PC-9 (cell line): ENCODE results near the gene MGLL. TPM values are rescaled to one million over a fixed set of nuclear protein-coding genes. Genes with fewer than 3 reads are reported as not detected.

Experiments used
- BruUV-seq: library from RNA; stranded (reverse); fragments of 400-500 nt; replicated peaks from 2 replicates; lab custom pipeline; 2021; lab: Mats Ljungman, UMichigan
- CTCF ChIA-PET: fragments of 300-600 bp; sonication (Branson Sonifier 250); formaldehyde crosslinking; loops from one replicate; lab custom pipeline; 2022; ENCODE audit warnings: antibody characterized with exemption; lab: Charles Lee
- POLR2A ChIA-PET: fragments of 300-600 bp; sonication (Branson Sonifier 250); formaldehyde crosslinking; loops from one replicate; lab custom pipeline; 2022; ENCODE audit warnings: antibody characterized with exemption; ENCODE audit not compliant: unreplicated experiment; lab: Charles Lee
- DNase-seq, 2 experiments: peaks; one replicate each; pipeline versions ENCODE4 v3.0.0 to v3.0.0-alpha.2; 2015 to 2022; ENCODE audit warnings: mixed read lengths in 1 of 2
- H2AFZ ChIP-seq: fragments of 200-600 bp; sonication (generic); 2 replicates; pipeline ENCODE4 v1.8.1; 2017; ENCODE audit warnings: antibody characterized with exemption
- H3F3A ChIP-seq: fragments of 200-600 bp; sonication (generic); 2 replicates; pipeline ENCODE4 v1.8.1; 2017; ENCODE audit warnings: antibody characterized with exemption, mild to moderate bottlenecking, low read depth; ENCODE audit not compliant: insufficient read depth
- H3K27ac ChIP-seq: fragments of 200-600 bp; sonication (generic); 2 replicates; pipeline ENCODE4 v1.6.1; 2016; ENCODE audit warnings: mixed run types
- H3K27me3 ChIP-seq: fragments of 200-600 bp; sonication (generic); 2 replicates; pipeline ENCODE4 v1.6.1; 2016; ENCODE audit warnings: low read depth, mixed run types; ENCODE audit not compliant: insufficient read depth
- H3K36me3 ChIP-seq: fragments of 200-600 bp; sonication (generic); 2 replicates; pipeline ENCODE4 v1.6.1; 2016; ENCODE audit warnings: low read depth, mixed run types
- H3K4me1 ChIP-seq: fragments of 200-600 bp; sonication (generic); replicated peaks from 2 replicates; pipeline ENCODE4 v1.6.1; 2016; ENCODE audit warnings: mixed run types; ENCODE audit not compliant: insufficient read depth
- H3K4me2 ChIP-seq: fragments of 200-600 bp; sonication (generic); 2 replicates; pipeline ENCODE4 v1.6.1; 2017; ENCODE audit warnings: mixed run types
- H3K4me3 ChIP-seq: fragments of 200-600 bp; sonication (generic); 2 replicates; pipeline ENCODE4 v1.6.1; 2016; ENCODE audit warnings: mixed run types
- H3K79me2 ChIP-seq: fragments of 200-600 bp; sonication (generic); 2 replicates; pipeline ENCODE4 v1.6.1; 2017; ENCODE audit warnings: low read depth, mixed run types
- H3K9me2 ChIP-seq: fragments of 200-600 bp; sonication (generic); 2 replicates; pipeline ENCODE4 v1.8.1; 2017; ENCODE audit warnings: mild to moderate bottlenecking; ENCODE audit not compliant: insufficient read depth
- H3K9me3 ChIP-seq: fragments of 200-600 bp; sonication (generic); 2 replicates; pipeline ENCODE4 v1.8.1; 2016; ENCODE audit warnings: low read depth; ENCODE audit not compliant: insufficient read depth
- H4K20me1 ChIP-seq: fragments of 200-600 bp; sonication (generic); 2 replicates; pipeline ENCODE4 v1.8.1; 2017; ENCODE audit not compliant: insufficient read depth
- EZH2 ChIP-seq: fragments of 200-600 bp; sonication (generic); IDR thresholded peaks from 2 replicates; pipeline ENCODE4 v1.8.0; 2017; ENCODE audit warnings: antibody characterized with exemption, low read depth
- intact Hi-C: fragments of 100-400 bp; cut with micrococcal nuclease; formaldehyde crosslinking; loops from one replicate; pipeline ENCODE4 v1.10.0; 2022; ENCODE audit not compliant: unreplicated experiment
- total RNA-seq: library from RNA; stranded (reverse); gene quantifications from 2 replicates; pipeline ENCODE4 v1.2.3, GENCODE V29; 2021
- TF ChIP-seq, protein P1 (sequence below): fragments of 200-600 bp; sonication (generic); conservative IDR thresholded peaks from 2 replicates; pipeline ENCODE4 v1.6.1; 2017; ENCODE audit warnings: mixed run types, antibody characterized with exemption, mild to moderate bottlenecking, moderate library complexity

Gene MGLL
- total RNA-seq, 1 experiment from 2014 or later = 30.7 TPM

DNA sequence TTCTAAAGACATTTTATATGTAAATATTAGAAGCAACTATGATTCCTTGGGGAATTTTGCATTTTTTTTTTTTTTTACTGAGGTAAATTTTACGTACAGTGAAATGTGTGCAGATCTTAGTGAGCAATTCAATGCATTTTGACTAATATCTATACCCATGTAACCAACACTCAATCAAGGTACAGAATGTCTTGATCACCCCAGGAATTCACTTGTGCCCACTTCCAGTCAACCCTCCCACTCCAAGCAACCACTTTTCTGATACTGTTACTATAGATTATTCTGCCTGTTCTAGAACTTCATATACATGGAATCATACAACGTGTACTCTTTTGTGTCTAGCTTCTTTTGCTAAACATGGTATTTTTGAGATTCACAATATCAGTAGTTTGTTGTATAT, 45.1 kb upstream of the MGLL start:
- BruUV-seq = no TSS peak
- H3K36me3 ChIP-seq = no peaks in the 10 kb centered on the region
- no peak for DNase-seq
- H3K4me2 ChIP-seq = no peak overlapping the region
- no peaks in the 10 kb centered on the region for H3K9me2 ChIP-seq
- H3K27me3 ChIP-seq = no peaks in the 10 kb centered on the region
- TF ChIP-seq, protein P1, sequence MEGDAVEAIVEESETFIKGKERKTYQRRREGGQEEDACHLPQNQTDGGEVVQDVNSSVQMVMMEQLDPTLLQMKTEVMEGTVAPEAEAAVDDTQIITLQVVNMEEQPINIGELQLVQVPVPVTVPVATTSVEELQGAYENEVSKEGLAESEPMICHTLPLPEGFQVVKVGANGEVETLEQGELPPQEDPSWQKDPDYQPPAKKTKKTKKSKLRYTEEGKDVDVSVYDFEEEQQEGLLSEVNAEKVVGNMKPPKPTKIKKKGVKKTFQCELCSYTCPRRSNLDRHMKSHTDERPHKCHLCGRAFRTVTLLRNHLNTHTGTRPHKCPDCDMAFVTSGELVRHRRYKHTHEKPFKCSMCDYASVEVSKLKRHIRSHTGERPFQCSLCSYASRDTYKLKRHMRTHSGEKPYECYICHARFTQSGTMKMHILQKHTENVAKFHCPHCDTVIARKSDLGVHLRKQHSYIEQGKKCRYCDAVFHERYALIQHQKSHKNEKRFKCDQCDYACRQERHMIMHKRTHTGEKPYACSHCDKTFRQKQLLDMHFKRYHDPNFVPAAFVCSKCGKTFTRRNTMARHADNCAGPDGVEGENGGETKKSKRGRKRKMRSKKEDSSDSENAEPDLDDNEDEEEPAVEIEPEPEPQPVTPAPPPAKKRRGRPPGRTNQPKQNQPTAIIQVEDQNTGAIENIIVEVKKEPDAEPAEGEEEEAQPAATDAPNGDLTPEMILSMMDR = no peak
- no peak for TF ChIP-seq EZH2
- POLR2A ChIA-PET = no interaction called here
- no peaks in the 10 kb centered on the region for H3K4me1 ChIP-seq
- H3K79me2 ChIP-seq = no peaks in the 10 kb centered on the region
- no peaks in the 10 kb centered on the region for H4K20me1 ChIP-seq
- intact Hi-C loops = no loop called here
- no peak overlapping the region for H3K4me3 ChIP-seq
- H3F3A ChIP-seq = no peaks in the 10 kb centered on the region
- H3K9me3 ChIP-seq = no peaks in the 10 kb centered on the region
- no peak overlapping the region for H2AFZ ChIP-seq
- CTCF ChIA-PET = no interaction called here
- H3K27ac ChIP-seq = no peak overlapping the region

GRCh38 chr3:127865941-127866340, 43.6 kb upstream of the MGLL start:
- Histone ChIP-seq H3K4me2 (no peak overlapping the region), H3K27ac (no peak overlapping the region), H3K36me3 (no peaks in the 10 kb centered on the region), H3K27me3 (no peaks in the 10 kb centered on the region), H3K79me2 (no peaks in the 10 kb centered on the region), H3K4me3 (no peak overlapping the region), H3K4me1 (no peaks in the 10 kb centered on the region), H2AFZ (no peak overlapping the region), H3K9me3 (no peaks in the 10 kb centered on the region), H3K9me2 (no peaks in the 10 kb centered on the region), H3F3A (no peaks in the 10 kb centered on the region), H4K20me1 (no peaks in the 10 kb centered on the region)
- CTCF ChIA-PET = no interaction called here
- POLR2A ChIA-PET = interaction anchor here (0.8 kb wide), 1 partner anchor 880 kb away, joined by 6 read pairs; no protein-coding TSS in a partner anchor
- TF ChIP-seq, protein P1 = no peak; the same call in 1 of the 2 replicates
- no peak for TF ChIP-seq EZH2
- no peak for DNase-seq
- no TSS peak for BruUV-seq
- intact Hi-C loops = no loop called here

DNA sequence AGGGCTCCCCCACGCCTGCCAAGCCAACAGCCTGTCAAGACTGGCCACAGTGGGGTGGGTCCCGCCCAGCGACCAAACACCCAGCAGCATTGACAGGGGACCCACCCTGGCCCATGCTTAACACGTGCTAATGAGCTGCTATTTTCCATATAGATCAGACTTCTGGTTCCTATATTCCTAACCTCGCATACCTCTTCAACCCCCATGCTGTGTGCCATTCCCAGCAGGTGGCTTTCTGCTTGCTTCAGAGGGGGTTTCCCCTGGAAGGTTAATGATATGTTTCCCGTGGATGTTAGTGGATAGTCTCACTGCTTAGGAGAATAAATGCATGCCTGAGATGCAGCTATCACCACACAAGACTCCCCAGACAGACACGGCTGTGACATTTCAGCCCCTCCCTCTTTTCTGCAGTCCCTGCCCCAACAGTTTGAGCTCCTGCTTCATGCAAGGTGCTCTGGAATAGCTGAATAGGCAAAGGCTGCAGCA, 37.9 kb upstream of the MGLL start:
- H3K27me3 ChIP-seq = no peaks in the 10 kb centered on the region
- no TSS peak for BruUV-seq
- CTCF ChIA-PET = no interaction called here

More for the DNA sequence above, 37.9 kb upstream of the MGLL start:
- H3K4me3 ChIP-seq = no peak overlapping the region
- H3K27ac ChIP-seq = no peak overlapping the region
- POLR2A ChIA-PET = no interaction called here
- no peaks in the 10 kb centered on the region for H3K9me2 ChIP-seq
- H3F3A ChIP-seq = no peaks in the 10 kb centered on the region
- no peak overlapping the region for H3K4me2 ChIP-seq
- intact Hi-C loops = no loop called here
- TF ChIP-seq, protein P1 = no peak
- TF ChIP-seq EZH2 = no peak
- DNase-seq = no peak
- H3K79me2 ChIP-seq = no peaks in the 10 kb centered on the region
- no peaks in the 10 kb centered on the region for H4K20me1 ChIP-seq
- no peaks in the 10 kb centered on the region for H3K36me3 ChIP-seq
- H3K9me3 ChIP-seq = no peaks in the 10 kb centered on the region
- H2AFZ ChIP-seq = no peak overlapping the region
- H3K4me1 ChIP-seq = no peaks in the 10 kb centered on the region
